K562 (cell line): ENCODE data around the gene MET. TPM values are rescaled to one million over a fixed set of nuclear protein-coding genes. Genes with fewer than 3 reads are reported as not detected.

ENCODE experiments used
- ATAC-seq: fragments of 200-7000 bp; cut with Tn5 transposase; 3 replicates; pipeline ENCODE4 v1.9.1; 2020; ENCODE audit warnings: moderate library complexity
- BruUV-seq: library from RNA; stranded (reverse); fragments of 400-500 nt; replicated peaks from 2 replicates; lab custom pipeline; 2021; lab: Mats Ljungman, UMichigan
- CTCF ChIA-PET: fragments of 300-600 bp; formaldehyde crosslinking; extraction: SDS; loops from one replicate; lab custom pipeline; 2021; ENCODE audit warnings: low intra/inter-chr PET ratio; lab: Yijun Ruan, JAX
- POLR2A ChIA-PET: fragments of 300-600, 350-650 bp; sonication (Branson Sonifier 250); formaldehyde crosslinking; extraction: SDS; loops from one replicate; lab custom pipeline; 2021; ENCODE audit warnings: antibody characterized with exemption, inconsistent platforms; lab: Yijun Ruan, JAX
- DNase-seq, 4 experiments: peaks; one replicate each; pipeline versions ENCODE4 v3.0.0 to v3.0.0-alpha.2; 2011 to 2018; ENCODE audit warnings: low spot score in 3 of 4, mixed read lengths in 3 of 4; ENCODE audit errors: extremely low read depth in 1 of 4
- FAIRE-seq: peaks from 2 replicates; lab custom pipeline; 2011; peaks lifted over from hg19 to GRCh38; lab: Jason Lieb, UNC
- H2AFZ ChIP-seq: 2 replicates; pipeline ENCODE4 v1.6.0; 2011; ENCODE audit warnings: low read depth, low read length, control low read depth, inconsistent platforms
- H3K27ac ChIP-seq: fragments of 200-600 bp; 3 replicates; pipeline ENCODE4 v1.8.0; 2011; ENCODE audit warnings: low read depth, mild to moderate bottlenecking, control low read depth, inconsistent platforms, low read length, moderate library complexity, mixed read lengths; ENCODE audit errors: extremely low read depth
- H3K27me3 ChIP-seq, 2 experiments: fragments of 300-600 bp in 1 of 2; 2 replicates in 1 of 2; 3 replicates in 1 of 2; pipeline versions ENCODE4 v1.6.0 to v1.8.0; 2011; ENCODE audit warnings: inconsistent platforms in 2 of 2, low read length in 2 of 2, mild to moderate bottlenecking in 1 of 2, mixed read lengths in 1 of 2, moderate library complexity in 1 of 2; ENCODE audit not compliant: control insufficient read depth in 2 of 2, insufficient read depth in 2 of 2
- H3K36me3 ChIP-seq: fragments of 300-600 bp; 3 replicates; pipeline ENCODE4 v1.8.0; 2011; ENCODE audit warnings: mild to moderate bottlenecking, low read length, inconsistent platforms; ENCODE audit not compliant: control insufficient read depth, insufficient read depth
- H3K4me1 ChIP-seq, 2 experiments: fragments of 200-600 bp in 1 of 2; replicated peaks in 1 of 2; 2 replicates in 1 of 2; 3 replicates in 1 of 2; pipeline versions ENCODE4 v1.5.1 to v1.8.0; 2011; ENCODE audit warnings: inconsistent platforms in 2 of 2, low read length in 2 of 2, mild to moderate bottlenecking in 1 of 2, mixed read lengths in 1 of 2, moderate library complexity in 1 of 2; ENCODE audit not compliant: control insufficient read depth in 2 of 2, insufficient read depth in 2 of 2
- H3K4me2 ChIP-seq: 2 replicates; pipeline ENCODE4 v1.6.1; 2011; ENCODE audit warnings: low read length, control low read depth, inconsistent platforms, mixed read lengths; ENCODE audit not compliant: insufficient read depth
- H3K4me3 ChIP-seq: fragments of 200-600 bp; sonication (generic), shearing (Covaris generic); 2 replicates; pipeline ENCODE4 v1.5.1; 2016; ENCODE audit warnings: control low read depth, inconsistent platforms
- H3K79me2 ChIP-seq: fragments of 200-600 bp; 3 replicates; pipeline ENCODE4 v1.8.0; 2011; ENCODE audit warnings: low read length, inconsistent platforms; ENCODE audit not compliant: control insufficient read depth, insufficient read depth
- H3K9ac ChIP-seq, 2 experiments: 2 replicates each; pipeline versions ENCODE4 v1.6.0 to v1.6.1; 2011; ENCODE audit warnings: low read depth in 2 of 2, low read length in 2 of 2, control low read depth in 1 of 2, inconsistent platforms in 1 of 2, mild to moderate bottlenecking in 1 of 2, mixed read lengths in 1 of 2; ENCODE audit not compliant: insufficient read depth in 1 of 2
- H3K9me1 ChIP-seq: one replicate; pipeline ENCODE4 v1.6.0; 2011; ENCODE audit warnings: inconsistent platforms, mild to moderate bottlenecking, low read length, moderate library complexity; ENCODE audit not compliant: control insufficient read depth, insufficient read depth
- H3K9me3 ChIP-seq: replicated peaks from 2 replicates; pipeline ENCODE4 v1.5.1; 2011; ENCODE audit warnings: low read depth, low read length, inconsistent platforms; ENCODE audit not compliant: control insufficient read depth, insufficient read depth
- H4K20me1 ChIP-seq: replicated peaks from 2 replicates; pipeline ENCODE4 v1.6.1; 2011; ENCODE audit warnings: low read length, inconsistent platforms, mixed read lengths; ENCODE audit not compliant: control insufficient read depth, insufficient read depth
- ZNF316 ChIP-seq: fragments of 450-650 bp; IDR thresholded peaks from 2 replicates; pipeline ENCODE4 v1.6.1; 2016
- WGBS: fragments of 100-300 bp; shearing (Covaris generic); methylation state at CpG from one replicate; pipeline ENCODE4 v1.1.6; 2016; ENCODE audit warnings: low coverage, mixed read lengths; ENCODE audit not compliant: insufficient coverage; ENCODE audit errors: missing lambda C conversion rate; 5-methylcytosine and 5-hydroxymethylcytosine counted together
- in situ Hi-C: fragments of 300-500 bp; cut with MboI; formaldehyde crosslinking; loops from 4 replicates; pipeline ENCODE4 v1.15.0; 2018; ENCODE audit warnings: inconsistent platforms, mixed read lengths
- intact Hi-C: fragments of 100-400 bp; cut with micrococcal nuclease; formaldehyde crosslinking; loops from 2 replicates; pipeline ENCODE4 v1.14.2; 2022
- polyA plus RNA-seq, 8 experiments: library from polyadenylated mRNA; depleted of rRNA in 4 of 8; stranded (reverse) in 5 of 8; unstranded in 3 of 8; fragments of >200 nt; fragmentation: Nextera tagmentation in 2 of 8; fragmentation: Illumina TruSeq in 1 of 8; extraction: Ambion mirVana in 2 of 8; extraction: Trizol in 1 of 8; gene quantifications; 2 replicates each; pipeline versions ENCODE4 v1.2.1 to v1.2.3, GENCODE V29; 2011 to 2014; ENCODE audit warnings: inconsistent platforms in 1 of 8, missing spikeins in 1 of 8
- total RNA-seq, 7 experiments: library from RNA; depleted of rRNA in 6 of 7; stranded (reverse); fragments of >200 nt in 6 of 7; fragmentation: Illumina TruSeq in 2 of 7; extraction: Trizol in 2 of 7; gene quantifications; 2 replicates each; pipeline versions ENCODE4 v1.2.1 to v1.2.3, GENCODE V29; 2011 to 2021; ENCODE audit warnings: low replicate concordance in 1 of 7
- TF ChIP-seq, protein P1 (sequence below): fragments of 450-650 bp; IDR thresholded peaks from 2 replicates; pipeline ENCODE4 v1.6.1; 2016; ENCODE audit warnings: mild to moderate bottlenecking, moderate library complexity

The MET gene
- total and polyA plus RNA-seq, 9 of the 15 experiments (the other 6 are each of a cell fraction or from before 2014, with no cell fraction given) = 0.84 to 2.4 (median 1.1) TPM

DNA sequence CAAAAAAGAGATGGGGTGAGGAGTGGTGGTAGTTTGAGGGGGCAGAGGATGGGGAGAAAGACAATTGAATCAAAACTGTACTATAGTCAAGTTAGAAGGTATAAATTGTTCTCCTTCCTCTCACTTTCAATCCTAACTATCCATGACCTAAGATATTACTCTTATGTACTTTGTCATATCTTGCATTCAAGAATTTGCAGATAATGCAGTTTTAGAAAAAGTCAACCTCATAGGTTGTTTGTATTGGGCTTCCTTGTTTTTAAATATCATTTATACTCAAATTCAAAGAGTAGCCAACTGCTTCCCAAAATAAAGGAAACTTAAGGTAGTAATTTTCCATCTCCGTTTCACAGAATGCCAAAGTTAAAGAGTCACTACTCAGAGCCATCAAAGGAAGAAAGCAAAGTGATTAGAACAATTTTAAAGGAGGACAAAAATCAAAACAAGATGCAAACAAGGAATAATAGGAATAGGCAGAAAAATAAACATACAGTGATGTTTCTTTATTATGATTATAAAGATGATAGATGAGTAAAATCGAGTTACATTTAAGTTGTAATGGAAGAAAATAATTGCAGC lies 32.7 kb downstream of the MET start:
- WGBS = 0% methylated on average over 2 of the region's 2 CpGs
- FAIRE-seq = no peak
- in situ Hi-C loops (no loop called here), intact Hi-C loops (no loop called here)
- no peak overlapping the region for H3K27ac ChIP-seq
- H4K20me1 ChIP-seq = no peaks in the 10 kb centered on the region
- TF ChIP-seq, protein P1, sequence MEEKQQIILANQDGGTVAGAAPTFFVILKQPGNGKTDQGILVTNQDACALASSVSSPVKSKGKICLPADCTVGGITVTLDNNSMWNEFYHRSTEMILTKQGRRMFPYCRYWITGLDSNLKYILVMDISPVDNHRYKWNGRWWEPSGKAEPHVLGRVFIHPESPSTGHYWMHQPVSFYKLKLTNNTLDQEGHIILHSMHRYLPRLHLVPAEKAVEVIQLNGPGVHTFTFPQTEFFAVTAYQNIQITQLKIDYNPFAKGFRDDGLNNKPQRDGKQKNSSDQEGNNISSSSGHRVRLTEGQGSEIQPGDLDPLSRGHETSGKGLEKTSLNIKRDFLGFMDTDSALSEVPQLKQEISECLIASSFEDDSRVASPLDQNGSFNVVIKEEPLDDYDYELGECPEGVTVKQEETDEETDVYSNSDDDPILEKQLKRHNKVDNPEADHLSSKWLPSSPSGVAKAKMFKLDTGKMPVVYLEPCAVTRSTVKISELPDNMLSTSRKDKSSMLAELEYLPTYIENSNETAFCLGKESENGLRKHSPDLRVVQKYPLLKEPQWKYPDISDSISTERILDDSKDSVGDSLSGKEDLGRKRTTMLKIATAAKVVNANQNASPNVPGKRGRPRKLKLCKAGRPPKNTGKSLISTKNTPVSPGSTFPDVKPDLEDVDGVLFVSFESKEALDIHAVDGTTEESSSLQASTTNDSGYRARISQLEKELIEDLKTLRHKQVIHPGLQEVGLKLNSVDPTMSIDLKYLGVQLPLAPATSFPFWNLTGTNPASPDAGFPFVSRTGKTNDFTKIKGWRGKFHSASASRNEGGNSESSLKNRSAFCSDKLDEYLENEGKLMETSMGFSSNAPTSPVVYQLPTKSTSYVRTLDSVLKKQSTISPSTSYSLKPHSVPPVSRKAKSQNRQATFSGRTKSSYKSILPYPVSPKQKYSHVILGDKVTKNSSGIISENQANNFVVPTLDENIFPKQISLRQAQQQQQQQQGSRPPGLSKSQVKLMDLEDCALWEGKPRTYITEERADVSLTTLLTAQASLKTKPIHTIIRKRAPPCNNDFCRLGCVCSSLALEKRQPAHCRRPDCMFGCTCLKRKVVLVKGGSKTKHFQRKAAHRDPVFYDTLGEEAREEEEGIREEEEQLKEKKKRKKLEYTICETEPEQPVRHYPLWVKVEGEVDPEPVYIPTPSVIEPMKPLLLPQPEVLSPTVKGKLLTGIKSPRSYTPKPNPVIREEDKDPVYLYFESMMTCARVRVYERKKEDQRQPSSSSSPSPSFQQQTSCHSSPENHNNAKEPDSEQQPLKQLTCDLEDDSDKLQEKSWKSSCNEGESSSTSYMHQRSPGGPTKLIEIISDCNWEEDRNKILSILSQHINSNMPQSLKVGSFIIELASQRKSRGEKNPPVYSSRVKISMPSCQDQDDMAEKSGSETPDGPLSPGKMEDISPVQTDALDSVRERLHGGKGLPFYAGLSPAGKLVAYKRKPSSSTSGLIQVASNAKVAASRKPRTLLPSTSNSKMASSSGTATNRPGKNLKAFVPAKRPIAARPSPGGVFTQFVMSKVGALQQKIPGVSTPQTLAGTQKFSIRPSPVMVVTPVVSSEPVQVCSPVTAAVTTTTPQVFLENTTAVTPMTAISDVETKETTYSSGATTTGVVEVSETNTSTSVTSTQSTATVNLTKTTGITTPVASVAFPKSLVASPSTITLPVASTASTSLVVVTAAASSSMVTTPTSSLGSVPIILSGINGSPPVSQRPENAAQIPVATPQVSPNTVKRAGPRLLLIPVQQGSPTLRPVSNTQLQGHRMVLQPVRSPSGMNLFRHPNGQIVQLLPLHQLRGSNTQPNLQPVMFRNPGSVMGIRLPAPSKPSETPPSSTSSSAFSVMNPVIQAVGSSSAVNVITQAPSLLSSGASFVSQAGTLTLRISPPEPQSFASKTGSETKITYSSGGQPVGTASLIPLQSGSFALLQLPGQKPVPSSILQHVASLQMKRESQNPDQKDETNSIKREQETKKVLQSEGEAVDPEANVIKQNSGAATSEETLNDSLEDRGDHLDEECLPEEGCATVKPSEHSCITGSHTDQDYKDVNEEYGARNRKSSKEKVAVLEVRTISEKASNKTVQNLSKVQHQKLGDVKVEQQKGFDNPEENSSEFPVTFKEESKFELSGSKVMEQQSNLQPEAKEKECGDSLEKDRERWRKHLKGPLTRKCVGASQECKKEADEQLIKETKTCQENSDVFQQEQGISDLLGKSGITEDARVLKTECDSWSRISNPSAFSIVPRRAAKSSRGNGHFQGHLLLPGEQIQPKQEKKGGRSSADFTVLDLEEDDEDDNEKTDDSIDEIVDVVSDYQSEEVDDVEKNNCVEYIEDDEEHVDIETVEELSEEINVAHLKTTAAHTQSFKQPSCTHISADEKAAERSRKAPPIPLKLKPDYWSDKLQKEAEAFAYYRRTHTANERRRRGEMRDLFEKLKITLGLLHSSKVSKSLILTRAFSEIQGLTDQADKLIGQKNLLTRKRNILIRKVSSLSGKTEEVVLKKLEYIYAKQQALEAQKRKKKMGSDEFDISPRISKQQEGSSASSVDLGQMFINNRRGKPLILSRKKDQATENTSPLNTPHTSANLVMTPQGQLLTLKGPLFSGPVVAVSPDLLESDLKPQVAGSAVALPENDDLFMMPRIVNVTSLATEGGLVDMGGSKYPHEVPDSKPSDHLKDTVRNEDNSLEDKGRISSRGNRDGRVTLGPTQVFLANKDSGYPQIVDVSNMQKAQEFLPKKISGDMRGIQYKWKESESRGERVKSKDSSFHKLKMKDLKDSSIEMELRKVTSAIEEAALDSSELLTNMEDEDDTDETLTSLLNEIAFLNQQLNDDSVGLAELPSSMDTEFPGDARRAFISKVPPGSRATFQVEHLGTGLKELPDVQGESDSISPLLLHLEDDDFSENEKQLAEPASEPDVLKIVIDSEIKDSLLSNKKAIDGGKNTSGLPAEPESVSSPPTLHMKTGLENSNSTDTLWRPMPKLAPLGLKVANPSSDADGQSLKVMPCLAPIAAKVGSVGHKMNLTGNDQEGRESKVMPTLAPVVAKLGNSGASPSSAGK = no peak
- TF ChIP-seq ZNF316 = peak; percentile 52; the same call in 1 of the 2 replicates
- H3K27me3 ChIP-seq = peaks cover under 1 to 3% of the 10 kb centered on the region in 2 experiments; a peak in 3 of 5 replicates
- no peaks in the 10 kb centered on the region for H3K79me2 ChIP-seq
- H3K4me1 ChIP-seq = no peaks in the 10 kb centered on the region
- no peaks in the 10 kb centered on the region for H3K9me3 ChIP-seq
- no peak overlapping the region for H3K4me3 ChIP-seq
- no peak overlapping the region for H3K9ac ChIP-seq
- no peak for DNase-seq
- H2AFZ ChIP-seq = no peak overlapping the region
- BruUV-seq = no TSS peak
- no peak overlapping the region for H3K4me2 ChIP-seq
- ChIA-PET CTCF (no interaction called here), POLR2A (interaction anchor here (0.6 kb wide), 1 partner anchor 21 kb away, joined by 3 read pairs; no protein-coding TSS in a partner anchor)
- no peak for ATAC-seq
- no peaks in the 10 kb centered on the region for H3K36me3 ChIP-seq
- no peaks in the 10 kb centered on the region for H3K9me1 ChIP-seq
